Measurements from ENCODE around the gene MICAL2. TPM values are rescaled to one million over a fixed set of nuclear protein-coding genes. Genes with fewer than 3 reads are reported as not detected.

Gene MICAL2
- total and polyA plus RNA-seq, 2 donors (not counting 1 experiment from before 2014, with no cell fraction given) = 0.32 to 0.40 TPM

- no peaks in the 10 kb centered on the region for H3K9me3 ChIP-seq (ENCODE audit: control extremely low read depth in 1 of 3, control insufficient read depth in 2 of 3, insufficient read depth in 1 of 3, low read length in 2 of 3)
- DNase-seq = no peak
- no peak overlapping the region for H3K4me3 ChIP-seq (ENCODE audit: control extremely low read depth in 1 of 5, extremely low read depth in 1 of 5, insufficient read depth in 1 of 5, low read depth in 2 of 5, low read length in 4 of 5)
- H3K79me2 ChIP-seq (ENCODE audit: control insufficient read depth, insufficient read depth, low read length) = no peaks in the 10 kb centered on the region
- ChIA-PET POLR2A (no interaction called here), CTCF (interaction anchor here (0.6 kb wide), 1 partner anchor 176 kb away, joined by 9 read pairs; no protein-coding TSS in a partner anchor)
- no peak overlapping the region for H3K9ac ChIP-seq (ENCODE audit: low read length)
- ATAC-seq (ENCODE audit: low read depth) = no peak
- 51% methylated on average over 8 of the region's 14 CpGs for WGBS (ENCODE audit: insufficient coverage)
- no peak overlapping the region for H3K4me2 ChIP-seq (replicated peaks; ENCODE audit: low read depth, low read length, poor library complexity, severe bottlenecking)
- H3K36me3 ChIP-seq (replicated peaks in 1 of 2; ENCODE audit: control extremely low read depth in 1 of 2, control insufficient read depth in 1 of 2, extremely low read depth in 1 of 2, insufficient read depth in 2 of 2, low read length in 1 of 2) = no peaks in the 10 kb centered on the region
- no peaks in the 10 kb centered on the region for H4K20me1 ChIP-seq (ENCODE audit: control insufficient read depth, insufficient read depth, low read length, poor library complexity, severe bottlenecking)
- no peaks in the 10 kb centered on the region for H3K4me1 ChIP-seq (ENCODE audit: control insufficient read depth in 2 of 2, insufficient read depth in 2 of 2, low read length in 2 of 2)
- peaks cover 18% of the 10 kb centered on the region for H3K27me3 Mint-ChIP-seq
- no peaks in the 10 kb centered on the region for H3K27me3 ChIP-seq (replicated peaks in 1 of 4; ENCODE audit: control extremely low read depth in 1 of 4, control insufficient read depth in 3 of 4, insufficient read depth in 4 of 4, low read length in 3 of 4)
- TF ChIP-seq EZH2 (IDR thresholded peaks at IDR 0.05; ENCODE audit: borderline replicate concordance, insufficient read depth, low read depth, low read length, poor library complexity, severe bottlenecking) (no peak), CTCF (IDR thresholded peaks at IDR 0.05) (no peak)
- H3K4me1 Mint-ChIP-seq = no peaks in the 10 kb centered on the region
- H3K27ac ChIP-seq (ENCODE audit: low read length in 2 of 2) = no peak overlapping the region
- no peak overlapping the region for H2AFZ ChIP-seq (ENCODE audit: insufficient read depth, low read depth, low read length, poor library complexity, severe bottlenecking)
- H3K9me3 Mint-ChIP-seq (ENCODE audit: insufficient read depth) = no peaks in the 10 kb centered on the region
- intact Hi-C loops (cut with micrococcal nuclease) = no loop called here
- H3K27ac Mint-ChIP-seq = no peak overlapping the region
- H3K4me3 Mint-ChIP-seq = no peak overlapping the region
Observed at GRCh38 chr11:12241971-12242672, 131.7 kb downstream of the MICAL2 start.

- CTCF ChIA-PET = no interaction called here
- no peak overlapping the region for H3K27ac Mint-ChIP-seq
Observed at GRCh38 chr11:12242966-12243365, 132.6 kb downstream of the MICAL2 start.

More at GRCh38 chr11:12242966-12243365, 132.6 kb downstream of the MICAL2 start:
- Histone ChIP-seq H3K79me2 (ENCODE audit: control insufficient read depth, insufficient read depth, low read length) (no peaks in the 10 kb centered on the region), H4K20me1 (ENCODE audit: control insufficient read depth, insufficient read depth, low read length, poor library complexity, severe bottlenecking) (no peaks in the 10 kb centered on the region), H2AFZ (ENCODE audit: insufficient read depth, low read depth, low read length, poor library complexity, severe bottlenecking) (no peak overlapping the region), H3K9ac (ENCODE audit: low read length) (no peak overlapping the region), H3K4me1 (ENCODE audit: control insufficient read depth in 2 of 2, insufficient read depth in 2 of 2, low read length in 2 of 2) (no peaks in the 10 kb centered on the region), H3K4me3 (ENCODE audit: control extremely low read depth in 1 of 5, extremely low read depth in 1 of 5, insufficient read depth in 1 of 5, low read depth in 2 of 5, low read length in 4 of 5) (no peak overlapping the region), H3K36me3 (replicated peaks in 1 of 2; ENCODE audit: control extremely low read depth in 1 of 2, control insufficient read depth in 1 of 2, extremely low read depth in 1 of 2, insufficient read depth in 2 of 2, low read length in 1 of 2) (no peaks in the 10 kb centered on the region), H3K4me2 (replicated peaks; ENCODE audit: low read depth, low read length, poor library complexity, severe bottlenecking) (no peak overlapping the region), H3K9me3 (ENCODE audit: control extremely low read depth in 1 of 3, control insufficient read depth in 2 of 3, insufficient read depth in 1 of 3, low read length in 2 of 3) (no peaks in the 10 kb centered on the region), H3K27ac (ENCODE audit: low read length in 2 of 2) (no peak overlapping the region), H3K27me3 (replicated peaks in 1 of 4; ENCODE audit: control extremely low read depth in 1 of 4, control insufficient read depth in 3 of 4, insufficient read depth in 4 of 4, low read length in 3 of 4) (no peaks in the 10 kb centered on the region)
- H3K4me3 Mint-ChIP-seq = no peak overlapping the region
- peaks cover 18% of the 10 kb centered on the region for H3K27me3 Mint-ChIP-seq
- WGBS (ENCODE audit: insufficient coverage) = 100% methylated on average over 1 of the region's 2 CpGs
- ATAC-seq (ENCODE audit: low read depth) (no peak), DNase-seq (no peak)
- intact Hi-C loops (cut with micrococcal nuclease) = no loop called here
- no peaks in the 10 kb centered on the region for H3K4me1 Mint-ChIP-seq
- TF ChIP-seq CTCF (IDR thresholded peaks at IDR 0.05) (no peak), EZH2 (IDR thresholded peaks at IDR 0.05; ENCODE audit: borderline replicate concordance, insufficient read depth, low read depth, low read length, poor library complexity, severe bottlenecking) (no peak)
- H3K9me3 Mint-ChIP-seq (ENCODE audit: insufficient read depth) = no peaks in the 10 kb centered on the region
- POLR2A ChIA-PET = no interaction called here

All from B cell (primary cell).